ENCODE measurements around the gene G3BP2.

- no peak for TF ChIP-seq FOXA1 (IDR thresholded peaks at IDR 0.05)
- TF ChIP-seq TARDBP (IDR thresholded peaks at IDR 0.05) = no peak
- no peak for TF ChIP-seq SUZ12 (IDR thresholded peaks at IDR 0.05)
- no peak for TF ChIP-seq FOXM1 (IDR thresholded peaks at IDR 0.05; ENCODE audit: borderline replicate concordance)
- TF ChIP-seq L3MBTL2 (conservative IDR thresholded peaks at IDR 0.05) = no peak
- no peak for TF ChIP-seq PKNOX1 (IDR thresholded peaks at IDR 0.05)
- no peak for TF ChIP-seq ZNF384 (IDR thresholded peaks at IDR 0.05)
- TF ChIP-seq ARNT (IDR thresholded peaks at IDR 0.05) = no peak
- TF ChIP-seq BHLHE40 (IDR thresholded peaks at IDR 0.05; ENCODE audit: borderline replicate concordance) = no peak
- no peak for TF ChIP-seq SP1 (IDR thresholded peaks at IDR 0.05)
- no peak for TF ChIP-seq HDGF (IDR thresholded peaks at IDR 0.05; ENCODE audit: borderline replicate concordance)
- no peak for TF ChIP-seq LEF1 (IDR thresholded peaks at IDR 0.05; ENCODE audit: borderline replicate concordance)
- no peak for TF ChIP-seq ELF4 (IDR thresholded peaks at IDR 0.05)
Measured at GRCh38 chr4:75660491-75660890, 12.7 kb downstream of the G3BP2 start.
